CD4-positive, CD25-positive, alpha-beta regulatory T cell (primary cell): ENCODE data around the gene KRTAP9-9. TPM values are rescaled to one million over a fixed set of nuclear protein-coding genes. Genes with fewer than 3 reads are reported as not detected.
"Not testable (repeated sequence)": the region's sequence is repeated elsewhere in the genome, so short reads cannot be mapped to it uniquely, and the experiment has no call there.

Experiments
- ATAC-seq, 2 donors: fragments of 150-1000 bp; cut with Tn5 transposase; one replicate each; pipeline ENCODE4 v1.10.0; 2021; ENCODE audit warnings: low read depth in 2 of 2, moderate number of reproducible peaks in 2 of 2, moderate library complexity in 1 of 2
- DNase-seq, 3 donors: peaks; one replicate each; pipeline versions ENCODE4 v3.0.0 to v3.0.0-alpha.2; 2012 to 2022; ENCODE audit warnings: mixed read lengths in 1 of 3
- H3K27ac ChIP-seq: one replicate; pipeline ENCODE4 v1.7.0; 2013; ENCODE audit warnings: mild to moderate bottlenecking, low read length; ENCODE audit not compliant: insufficient read depth, poor library complexity, severe bottlenecking
- H3K27me3 ChIP-seq: one replicate; pipeline ENCODE4 v1.7.0; 2013; ENCODE audit warnings: low read length; ENCODE audit not compliant: control insufficient read depth, insufficient read depth
- H3K36me3 ChIP-seq: one replicate; pipeline ENCODE4 v1.7.0; 2013; ENCODE audit warnings: mild to moderate bottlenecking, low read length, moderate library complexity; ENCODE audit not compliant: control insufficient read depth, insufficient read depth
- H3K4me1 ChIP-seq: 2 replicates; pipeline ENCODE4 v1.7.0; 2013; ENCODE audit warnings: mild to moderate bottlenecking, low read length; ENCODE audit not compliant: insufficient read depth, control insufficient read depth, poor library complexity, severe bottlenecking
- H3K4me3 ChIP-seq: one replicate; pipeline ENCODE4 v1.7.0; 2013; ENCODE audit warnings: low read depth, mild to moderate bottlenecking, low read length, moderate library complexity
- H3K9me3 ChIP-seq, 2 experiments: 1 replicate in 1 of 2; 2 replicates in 1 of 2; pipeline ENCODE4 v1.7.0; 2013; ENCODE audit warnings: low read length in 2 of 2, mild to moderate bottlenecking in 1 of 2, moderate library complexity in 1 of 2; ENCODE audit not compliant: control insufficient read depth in 2 of 2
- H3K27ac Mint-ChIP-seq, 3 donors: one replicate each; pipeline ENCODE4 v1.8.0; 2020 to 2022; ENCODE audit warnings: mild to moderate bottlenecking in 3 of 3, mixed read lengths in 3 of 3, moderate library complexity in 2 of 3
- H3K27me3 Mint-ChIP-seq: one replicate; pipeline ENCODE4 v1.8.0; 2022; ENCODE audit warnings: mild to moderate bottlenecking, mixed read lengths
- H3K36me3 Mint-ChIP-seq: one replicate; pipeline ENCODE4 v1.8.0; 2020; ENCODE audit warnings: mixed read lengths
- H3K4me1 Mint-ChIP-seq, 4 donors: one replicate each; pipeline ENCODE4 v1.8.0; 2020 to 2022; ENCODE audit warnings: mixed read lengths in 4 of 4, mild to moderate bottlenecking in 1 of 4
- H3K4me3 Mint-ChIP-seq, 4 donors: one replicate each; pipeline ENCODE4 v1.8.0; 2020 to 2022; ENCODE audit warnings: mild to moderate bottlenecking in 4 of 4, mixed read lengths in 4 of 4, moderate library complexity in 3 of 4
- H3K9me3 Mint-ChIP-seq, 7 donors: one replicate each; pipeline ENCODE4 v1.8.0; 2020 to 2022; ENCODE audit warnings: mixed read lengths in 7 of 7, mild to moderate bottlenecking in 3 of 7, moderate library complexity in 2 of 7
- polyA plus RNA-seq, 4 donors: library from polyadenylated mRNA; unstranded; fragments of 300-500 nt; fragmentation: Illumina TruSeq; gene quantifications; one replicate each; pipeline ENCODE4 v1.2.3, GENCODE V29; 2021
- total RNA-seq: library from RNA; stranded (reverse); gene quantifications from one replicate; pipeline ENCODE4 v1.2.3, GENCODE V29; 2022

Gene KRTAP9-9
- total and polyA plus RNA-seq, 5 donors from 2014 or later, result not detected

- not testable (repeated sequence) for H3K27me3 ChIP-seq, H3K9me3 ChIP-seq, H3K4me1 Mint-ChIP-seq, DNase-seq, H3K4me3 Mint-ChIP-seq, H3K9me3 Mint-ChIP-seq, H3K27ac ChIP-seq, H3K36me3 ChIP-seq, H3K4me1 ChIP-seq, ATAC-seq, H3K36me3 Mint-ChIP-seq, H3K27ac Mint-ChIP-seq, H3K4me3 ChIP-seq
- peaks cover 13% of the 10 kb centered on the region for H3K27me3 Mint-ChIP-seq
Measured at GRCh38 chr17:41271323-41271722, 16.1 kb downstream of the KRTAP9-9 start.

- Mint-ChIP-seq H3K4me1 (peaks cover 0 to 10% (median 5%) of the 10 kb centered on the region in 4 donors), H3K9me3 (no peaks in the 10 kb centered on the region), H3K27me3 (peaks cover 16% of the 10 kb centered on the region), H3K4me3 (no peak overlapping the region), H3K27ac (no peak overlapping the region), H3K36me3 (no peaks in the 10 kb centered on the region)
- peaks cover 6% of the 10 kb centered on the region for H3K27me3 ChIP-seq
- H3K4me3 ChIP-seq, result no peak overlapping the region
- H3K4me1 ChIP-seq, result no peaks in the 10 kb centered on the region
- H3K27ac ChIP-seq, result no peak overlapping the region
- DNase-seq (no peak), ATAC-seq (no peak)
- H3K36me3 ChIP-seq, result no peaks in the 10 kb centered on the region
- no peaks in the 10 kb centered on the region for H3K9me3 ChIP-seq
Measured at GRCh38 chr17:41271858-41272257, 16.7 kb downstream of the KRTAP9-9 start.

- H3K36me3 ChIP-seq, H3K27ac Mint-ChIP-seq, DNase-seq, H3K36me3 Mint-ChIP-seq, H3K27ac ChIP-seq, H3K4me1 ChIP-seq, H3K9me3 ChIP-seq, H3K9me3 Mint-ChIP-seq, H3K4me3 ChIP-seq, ATAC-seq, H3K4me3 Mint-ChIP-seq: not testable (repeated sequence)
- H3K27me3 Mint-ChIP-seq, result peaks cover 38% of the 10 kb centered on the region
- peaks cover 15% of the 10 kb centered on the region for H3K27me3 ChIP-seq
- H3K4me1 Mint-ChIP-seq, result peaks cover 0 to 12% (median 3%) of the 10 kb centered on the region in 4 donors
Measured at GRCh38 chr17:41275648-41276190, 20.5 kb downstream of the KRTAP9-9 start, which contains the start of gene KRTAP9-7. TSS of gene KRTAP9-7 (plus strand) at chr17:41275698. CDS start at chr17:41275698, 0 bp downstream.

- Histone ChIP-seq H3K36me3 (no peaks in the 10 kb centered on the region), H3K9me3 (no peaks in the 10 kb centered on the region), H3K27me3 (peaks cover 15% of the 10 kb centered on the region), H3K4me3 (no peak overlapping the region), H3K27ac (no peak overlapping the region), H3K4me1 (no peaks in the 10 kb centered on the region)
- no peak overlapping the region for H3K4me3 Mint-ChIP-seq
- ATAC-seq, result no peak
- H3K4me1 Mint-ChIP-seq, result peaks cover 0 to 9% (median 0%) of the 10 kb centered on the region in 4 donors
- no peaks in the 10 kb centered on the region for H3K36me3 Mint-ChIP-seq
- DNase-seq, result no peak
- H3K27ac Mint-ChIP-seq, result no peak overlapping the region
- H3K9me3 Mint-ChIP-seq, result peaks cover 0 to 6% (median 0%) of the 10 kb centered on the region in 7 donors
- peaks cover 38% of the 10 kb centered on the region for H3K27me3 Mint-ChIP-seq
Measured at GRCh38 chr17:41278176-41278955, 23.2 kb downstream of the KRTAP9-9 start.

- ATAC-seq (no peak), DNase-seq (no peak)
- Mint-ChIP-seq H3K4me1 (peaks cover 0 to 15% (median 4%) of the 10 kb centered on the region in 4 donors), H3K36me3 (no peaks in the 10 kb centered on the region), H3K9me3 (peaks cover 0 to 2% (median 0%) of the 10 kb centered on the region in 7 donors), H3K27me3 (peaks cover 11% of the 10 kb centered on the region), H3K4me3 (no peak overlapping the region), H3K27ac (no peak overlapping the region)
- no peak overlapping the region for H3K27ac ChIP-seq
- no peaks in the 10 kb centered on the region for H3K36me3 ChIP-seq
- no peaks in the 10 kb centered on the region for H3K9me3 ChIP-seq
- H3K27me3 ChIP-seq, result peaks cover 5% of the 10 kb centered on the region
- no peak overlapping the region for H3K4me3 ChIP-seq
- H3K4me1 ChIP-seq, result no peaks in the 10 kb centered on the region
Measured at GRCh38 chr17:41284043-41284442, 28.9 kb downstream of the KRTAP9-9 start.

GRCh38 chr17:41284546-41284945 lies 29.4 kb downstream of the KRTAP9-9 start:
- peaks cover 11% of the 10 kb centered on the region for H3K27me3 Mint-ChIP-seq
- ATAC-seq, result no peak
- H3K4me1 Mint-ChIP-seq, result peaks cover 0 to 15% (median 4%) of the 10 kb centered on the region in 4 donors
- no peaks in the 10 kb centered on the region for H3K9me3 Mint-ChIP-seq
- H3K4me3 Mint-ChIP-seq, result no peak overlapping the region
- H3K27ac ChIP-seq, result no peak overlapping the region
- H3K27me3 ChIP-seq, result peaks cover 3% of the 10 kb centered on the region
- H3K9me3 ChIP-seq, result no peaks in the 10 kb centered on the region
- no peak overlapping the region for H3K4me3 ChIP-seq
- no peaks in the 10 kb centered on the region for H3K36me3 Mint-ChIP-seq
- no peaks in the 10 kb centered on the region for H3K36me3 ChIP-seq
- no peaks in the 10 kb centered on the region for H3K4me1 ChIP-seq
- no peak for DNase-seq
- no peak overlapping the region for H3K27ac Mint-ChIP-seq

- Histone ChIP-seq H3K27me3 (peaks cover 2% of the 10 kb centered on the region), H3K9me3 (no peaks in the 10 kb centered on the region), H3K36me3 (no peaks in the 10 kb centered on the region), H3K4me3 (no peak overlapping the region), H3K4me1 (no peaks in the 10 kb centered on the region), H3K27ac (no peak overlapping the region)
- no peak overlapping the region for H3K27ac Mint-ChIP-seq
- peaks cover 10% of the 10 kb centered on the region for H3K27me3 Mint-ChIP-seq
- no peak for ATAC-seq
- no peak overlapping the region for H3K4me3 Mint-ChIP-seq
- no peak for DNase-seq
- H3K36me3 Mint-ChIP-seq, result no peaks in the 10 kb centered on the region
- H3K4me1 Mint-ChIP-seq, result peaks cover 0 to 15% (median 4%) of the 10 kb centered on the region in 4 donors
- H3K9me3 Mint-ChIP-seq, result no peaks in the 10 kb centered on the region
Measured at GRCh38 chr17:41287050-41287449, 31.9 kb downstream of the KRTAP9-9 start.
